Activated CD8-positive, alpha-beta T cell treated with anti-CD3 and anti-CD28 coated beads for 36 hours (primary cell): ENCODE data around the gene DEFB124. TPM values are rescaled to one million over a fixed set of nuclear protein-coding genes. Genes with fewer than 3 reads are reported as not detected.

Source experiments
- ATAC-seq: fragments of 200-7000 bp; cut with Tn5 transposase; one replicate; pipeline ENCODE4 v1.10.0; 2021; ENCODE audit warnings: mild to moderate bottlenecking, moderate library complexity
- CTCF ChIA-PET: fragments of 350-600 bp; sonication (Branson Sonifier 250); formaldehyde crosslinking; loops from one replicate; lab custom pipeline; 2021; ENCODE audit warnings: antibody characterized with exemption; lab: Charles Lee
- POLR2A ChIA-PET: fragments of 350-600 bp; sonication (Branson Sonifier 250); formaldehyde crosslinking; loops from one replicate; lab custom pipeline; 2021; ENCODE audit warnings: antibody characterized with exemption; lab: Charles Lee
- DNase-seq: peaks from one replicate; pipeline ENCODE4 v3.0.0-alpha.2; 2020
- H3K27ac Mint-ChIP-seq: one replicate; pipeline ENCODE4 v1.8.0; 2021; ENCODE audit warnings: mild to moderate bottlenecking, mixed read lengths
- H3K27me3 Mint-ChIP-seq: one replicate; pipeline ENCODE4 v1.8.0; 2021; ENCODE audit warnings: mixed read lengths
- H3K36me3 Mint-ChIP-seq: one replicate; pipeline ENCODE4 v1.8.0; 2021; ENCODE audit warnings: low read depth, mixed read lengths
- H3K4me1 Mint-ChIP-seq: one replicate; pipeline ENCODE4 v1.8.0; 2021; ENCODE audit warnings: low read depth, mixed read lengths
- H3K4me3 Mint-ChIP-seq: one replicate; pipeline ENCODE4 v1.8.0; 2021; ENCODE audit warnings: mild to moderate bottlenecking, moderate library complexity, mixed read lengths
- H3K9me3 Mint-ChIP-seq: one replicate; pipeline ENCODE4 v1.8.0; 2021; ENCODE audit warnings: mixed read lengths
- intact Hi-C: fragments of 100-400 bp; cut with micrococcal nuclease; formaldehyde crosslinking; loops from one replicate; pipeline ENCODE4 v1.10.0; 2022
- total RNA-seq, 2 experiments: library from RNA; stranded (reverse); gene quantifications; one replicate each; pipeline ENCODE4 v1.2.3, GENCODE V29; 2021
- TF ChIP-seq, protein P1 (sequence below): fragments of 200-600 bp; IDR thresholded peaks from one replicate; pipeline ENCODE4 v1.8.0; 2022; ENCODE audit warnings: antibody characterized with exemption, mild to moderate bottlenecking

DEFB124 gene
- total RNA-seq, 2 experiments from 2014 or later = not detected

DNA sequence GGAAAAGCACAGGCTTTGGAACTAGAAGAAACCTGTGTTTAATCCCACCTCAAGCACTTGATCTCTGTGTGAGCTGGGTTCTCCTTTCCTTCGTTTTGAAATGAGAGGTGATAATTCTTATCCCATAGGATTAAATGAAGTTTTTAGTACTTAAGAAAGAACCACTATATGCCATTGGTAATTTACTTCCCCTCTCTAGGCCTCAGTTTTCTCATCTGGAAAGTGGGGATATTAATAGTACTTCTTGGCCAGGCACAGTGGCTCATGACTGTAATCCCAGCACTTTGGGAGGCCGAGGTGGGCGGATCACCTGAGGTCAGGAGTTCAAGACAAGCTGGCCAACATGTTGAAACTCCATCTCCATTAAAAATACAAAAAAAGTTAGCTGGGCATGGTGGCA lies 14.2 kb upstream of the DEFB124 start:
- DNase-seq = no peak
- ChIA-PET CTCF (interaction anchor here (1.0 to 9.2 kb wide), 5 partner anchors 13 to 123 kb away, joined by 3 to 57 read pairs (median 3); partner anchors contain the start of gene HM13), POLR2A (interaction anchor here (1.0 kb wide), 1 partner anchor 14 kb away, joined by 4 read pairs; no protein-coding TSS in a partner anchor)
- H3K27me3 Mint-ChIP-seq = peaks cover 22% of the 10 kb centered on the region
- no peak overlapping the region for H3K4me3 Mint-ChIP-seq
- no peaks in the 10 kb centered on the region for H3K36me3 Mint-ChIP-seq
- intact Hi-C loops = no loop called here
- no peak overlapping the region for H3K27ac Mint-ChIP-seq
- H3K9me3 Mint-ChIP-seq = no peaks in the 10 kb centered on the region
- TF ChIP-seq, protein P1, sequence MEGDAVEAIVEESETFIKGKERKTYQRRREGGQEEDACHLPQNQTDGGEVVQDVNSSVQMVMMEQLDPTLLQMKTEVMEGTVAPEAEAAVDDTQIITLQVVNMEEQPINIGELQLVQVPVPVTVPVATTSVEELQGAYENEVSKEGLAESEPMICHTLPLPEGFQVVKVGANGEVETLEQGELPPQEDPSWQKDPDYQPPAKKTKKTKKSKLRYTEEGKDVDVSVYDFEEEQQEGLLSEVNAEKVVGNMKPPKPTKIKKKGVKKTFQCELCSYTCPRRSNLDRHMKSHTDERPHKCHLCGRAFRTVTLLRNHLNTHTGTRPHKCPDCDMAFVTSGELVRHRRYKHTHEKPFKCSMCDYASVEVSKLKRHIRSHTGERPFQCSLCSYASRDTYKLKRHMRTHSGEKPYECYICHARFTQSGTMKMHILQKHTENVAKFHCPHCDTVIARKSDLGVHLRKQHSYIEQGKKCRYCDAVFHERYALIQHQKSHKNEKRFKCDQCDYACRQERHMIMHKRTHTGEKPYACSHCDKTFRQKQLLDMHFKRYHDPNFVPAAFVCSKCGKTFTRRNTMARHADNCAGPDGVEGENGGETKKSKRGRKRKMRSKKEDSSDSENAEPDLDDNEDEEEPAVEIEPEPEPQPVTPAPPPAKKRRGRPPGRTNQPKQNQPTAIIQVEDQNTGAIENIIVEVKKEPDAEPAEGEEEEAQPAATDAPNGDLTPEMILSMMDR = no peak
- no peak for ATAC-seq
- H3K4me1 Mint-ChIP-seq = peaks cover 19% of the 10 kb centered on the region

DNA sequence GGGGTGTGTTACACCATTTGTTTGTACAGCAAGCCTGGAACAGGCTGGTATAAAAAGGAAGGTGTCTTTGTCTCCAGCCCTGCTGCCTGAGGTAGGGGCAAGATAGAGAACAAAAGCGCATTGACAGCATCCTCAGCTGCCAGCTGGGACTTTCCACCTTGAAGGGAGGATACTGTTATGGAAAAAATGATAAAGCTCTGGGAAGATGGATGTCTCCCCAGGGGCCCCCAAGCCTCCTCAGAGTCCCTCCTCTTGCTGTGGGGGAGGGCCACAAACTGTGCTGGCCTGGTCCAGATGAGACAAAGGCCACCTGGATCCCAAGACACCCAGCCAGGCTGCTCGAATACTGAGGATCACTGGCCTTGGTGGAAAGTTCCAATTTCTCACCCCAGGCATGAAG lies 13.2 kb upstream of the DEFB124 start:
- TF ChIP-seq, protein P1 = no peak
- Mint-ChIP-seq H3K27ac (no peak overlapping the region), H3K36me3 (no peaks in the 10 kb centered on the region), H3K9me3 (no peaks in the 10 kb centered on the region), H3K4me1 (peaks cover 19% of the 10 kb centered on the region), H3K4me3 (no peak overlapping the region), H3K27me3 (peaks cover 23% of the 10 kb centered on the region)
- POLR2A ChIA-PET = no interaction called here
- CTCF ChIA-PET = interaction anchor here (1.3 to 9.2 kb wide), 2 partner anchors 12 to 15 kb away, joined by 3 to 57 read pairs; no protein-coding TSS in a partner anchor
- ATAC-seq (no peak), DNase-seq (no peak)
- intact Hi-C loops = no loop called here

DNA sequence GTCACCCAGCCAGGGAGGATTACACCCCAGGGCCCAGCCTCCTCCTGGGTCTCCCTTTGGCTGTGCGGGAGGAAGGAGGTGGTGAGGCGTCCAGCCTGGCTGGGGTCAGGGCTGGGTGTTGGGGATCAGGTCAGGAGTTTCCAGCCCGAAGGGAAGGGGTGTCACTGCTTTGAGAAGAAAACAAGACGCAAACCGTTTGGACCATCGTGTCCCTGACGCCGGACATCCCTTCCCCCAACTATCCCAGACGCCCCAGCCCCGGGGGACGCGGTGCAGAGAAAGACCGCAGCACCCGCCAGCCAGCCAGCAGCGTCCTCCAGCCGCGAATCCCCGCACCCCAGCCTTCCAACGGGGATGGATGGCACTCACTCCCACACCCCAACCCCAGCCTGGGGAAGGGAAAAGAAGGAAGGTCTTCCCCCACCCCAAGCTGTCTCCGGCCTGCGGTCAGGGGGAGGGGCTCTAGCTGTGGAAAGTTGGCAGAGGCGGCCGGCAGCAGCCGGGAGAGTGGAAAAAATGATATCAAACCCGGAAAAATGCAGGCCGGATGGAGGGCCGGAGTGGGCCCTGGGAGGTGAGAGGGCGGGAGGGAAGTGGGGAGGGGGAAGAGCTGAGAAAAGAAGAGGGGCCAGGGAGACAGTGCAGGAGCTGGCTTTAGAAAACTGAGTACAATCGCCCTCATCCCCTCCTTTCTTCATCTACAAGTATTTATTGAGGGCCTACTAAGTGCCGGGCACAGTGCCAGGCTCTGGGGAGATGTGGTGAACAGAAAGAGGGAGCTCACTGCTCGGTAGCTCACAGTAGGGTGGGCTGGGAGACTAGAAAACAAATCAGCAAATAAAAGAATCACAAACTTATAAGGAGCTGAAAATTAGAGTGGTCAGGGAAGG lies 10.8 kb upstream of the DEFB124 start:
- Mint-ChIP-seq H3K36me3 (no peaks in the 10 kb centered on the region), H3K27me3 (peaks cover 30% of the 10 kb centered on the region), H3K4me3 (no peak overlapping the region), H3K4me1 (peaks cover 19% of the 10 kb centered on the region), H3K27ac (no peak overlapping the region), H3K9me3 (no peaks in the 10 kb centered on the region)
- intact Hi-C loops = no loop called here
- ChIA-PET POLR2A (no interaction called here), CTCF (interaction anchor here (0.7 to 9.2 kb wide), 4 partner anchors 17 to 127 kb away, joined by 3 to 57 read pairs (median 4); partner anchors contain the start of gene DEFB123)
- TF ChIP-seq, protein P1 = no peak
- peak; percentile 24 for ATAC-seq
- peak; percentile 15 for DNase-seq

DNA sequence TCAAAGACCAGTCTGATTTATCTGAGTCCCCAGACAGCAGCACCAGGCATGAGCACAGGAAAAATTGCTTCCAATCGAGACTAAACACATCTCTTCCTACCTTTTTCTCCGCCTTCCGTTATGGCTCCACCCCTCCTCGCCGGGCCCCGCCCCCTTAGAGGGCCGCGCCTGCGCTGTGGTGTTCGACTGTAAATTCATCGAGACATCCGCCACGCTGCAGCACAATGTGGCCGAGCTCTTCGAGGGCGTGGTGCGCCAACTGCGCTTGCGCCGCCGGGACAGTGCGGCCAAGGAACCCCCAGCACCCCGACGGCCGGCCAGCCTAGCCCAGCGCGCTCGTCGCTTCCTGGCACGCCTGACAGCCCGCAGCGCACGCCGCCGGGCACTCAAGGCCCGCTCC lies 9.1 kb upstream of the DEFB124 start:
- ChIA-PET CTCF (interaction anchor here (9.2 kb wide), 1 partner anchor 19 kb away, joined by 57 read pairs; no protein-coding TSS in a partner anchor), POLR2A (no interaction called here)
- Mint-ChIP-seq H3K36me3 (no peaks in the 10 kb centered on the region), H3K27ac (no peak overlapping the region), H3K9me3 (no peaks in the 10 kb centered on the region), H3K4me3 (no peak overlapping the region), H3K27me3 (peaks cover 30% of the 10 kb centered on the region), H3K4me1 (peaks cover 19% of the 10 kb centered on the region)
- intact Hi-C loops = no loop called here
- ATAC-seq (peak; percentile 45), DNase-seq (no peak)
- TF ChIP-seq, protein P1 = no peak
